Endothelial cell of umbilical vein (primary cell): Measurements from ENCODE around the gene NIPSNAP2. TPM values are rescaled to one million over a fixed set of nuclear protein-coding genes. Genes with fewer than 3 reads are reported as not detected.

Experiments
- BruUV-seq: library from RNA; stranded (reverse); fragments of 400-500 nt; replicated peaks from 2 replicates; lab custom pipeline; 2021; lab: Mats Ljungman, UMichigan
- CTCF ChIA-PET: fragments of 300-600, 350-600 bp; sonication (Branson Sonifier 250); formaldehyde crosslinking; loops from one replicate; lab custom pipeline; 2021; ENCODE audit warnings: antibody characterized with exemption, inconsistent platforms; lab: Charles Lee
- POLR2A ChIA-PET: fragments of 300-600, 350-600 bp; sonication (Branson Sonifier 250); formaldehyde crosslinking; loops from one replicate; lab custom pipeline; 2021; ENCODE audit warnings: antibody characterized with exemption, inconsistent platforms; lab: Charles Lee
- DNase-seq: peaks from one replicate; pipeline ENCODE4 v3.0.0-alpha.2; 2011; ENCODE audit warnings: low read depth, low spot score
- FAIRE-seq: peaks from 2 replicates; lab custom pipeline; 2011; peaks lifted over from hg19 to GRCh38; lab: Jason Lieb, UNC
- H2AFZ ChIP-seq: 2 replicates; pipeline ENCODE4 v1.6.0; 2012; ENCODE audit warnings: low read depth, low read length, control low read depth, inconsistent platforms
- H3K27ac ChIP-seq: 2 replicates; pipeline ENCODE4 v1.5.1; 2011; ENCODE audit warnings: low read depth, mild to moderate bottlenecking, control low read depth, low read length, moderate library complexity; ENCODE audit not compliant: insufficient read depth
- H3K27me3 ChIP-seq, 2 experiments: 2 replicates each; pipeline versions ENCODE4 v1.6.0 to v1.6.1; 2011; ENCODE audit warnings: low read length in 2 of 2, mixed read lengths in 1 of 2; ENCODE audit not compliant: control insufficient read depth in 2 of 2, insufficient read depth in 2 of 2
- H3K36me3 ChIP-seq, 2 experiments: 2 replicates in 1 of 2; 3 replicates in 1 of 2; pipeline ENCODE4 v1.5.1; 2011; ENCODE audit warnings: low read length in 2 of 2, mild to moderate bottlenecking in 1 of 2, moderate library complexity in 1 of 2; ENCODE audit not compliant: control insufficient read depth in 2 of 2, insufficient read depth in 2 of 2; ENCODE audit errors: extremely low read depth in 1 of 2
- H3K4me1 ChIP-seq: 3 replicates; pipeline ENCODE4 v1.5.1; 2011; ENCODE audit warnings: mild to moderate bottlenecking, low read length; ENCODE audit not compliant: control insufficient read depth, insufficient read depth; ENCODE audit errors: extremely low read depth
- H3K4me2 ChIP-seq: 2 replicates; pipeline ENCODE4 v1.6.1; 2011; ENCODE audit warnings: low read length, control low read depth, mixed read lengths; ENCODE audit not compliant: insufficient read depth
- H3K4me3 ChIP-seq, 3 experiments: fragments of 200-600 bp in 1 of 3; sonication (generic), shearing (Covaris generic) in 1 of 3; replicated peaks in 1 of 3; 2 replicates each; pipeline ENCODE4 v1.5.1; 2011 to 2016; ENCODE audit warnings: control low read depth in 3 of 3, low read length in 3 of 3, mild to moderate bottlenecking in 2 of 3, inconsistent platforms in 1 of 3, low read depth in 1 of 3, moderate library complexity in 1 of 3; ENCODE audit not compliant: insufficient read depth in 1 of 3
- H3K79me2 ChIP-seq: 2 replicates; pipeline ENCODE4 v1.6.0; 2012; ENCODE audit warnings: low read length, inconsistent platforms; ENCODE audit not compliant: control insufficient read depth, insufficient read depth
- H3K9ac ChIP-seq: replicated peaks from 2 replicates; pipeline ENCODE3; 2011; ENCODE audit warnings: low read length, control low read depth; ENCODE audit not compliant: insufficient read depth; ENCODE audit errors: extremely low read depth
- H3K9me1 ChIP-seq: replicated peaks from 3 replicates; pipeline ENCODE4 v1.6.0; 2011; ENCODE audit warnings: mild to moderate bottlenecking, low read length; ENCODE audit not compliant: control insufficient read depth, insufficient read depth; ENCODE audit errors: extremely low read depth
- H3K9me3 ChIP-seq: replicated peaks from 2 replicates; pipeline ENCODE4 v1.5.1; 2012; ENCODE audit warnings: low read length, inconsistent platforms; ENCODE audit not compliant: control insufficient read depth, insufficient read depth
- H4K20me1 ChIP-seq: replicated peaks from 2 replicates; pipeline ENCODE3; 2011; ENCODE audit warnings: mild to moderate bottlenecking, low read length; ENCODE audit not compliant: control insufficient read depth, insufficient read depth; ENCODE audit errors: extremely low read depth
- EZH2 ChIP-seq: IDR thresholded peaks from 2 replicates; pipeline ENCODE4 v1.6.1; 2012; ENCODE audit warnings: borderline replicate concordance, low read depth, mild to moderate bottlenecking, moderate library complexity, low read length, inconsistent platforms; ENCODE audit not compliant: severe bottlenecking
- FOS ChIP-seq: IDR thresholded peaks from 2 replicates; pipeline ENCODE4 v1.6.1; 2011; ENCODE audit warnings: mild to moderate bottlenecking, low read length, moderate library complexity, borderline replicate concordance; ENCODE audit not compliant: insufficient read depth
- GATA2 ChIP-seq: IDR thresholded peaks from 2 replicates; pipeline ENCODE4 v1.7.0; 2011; ENCODE audit warnings: low read depth, mild to moderate bottlenecking, moderate library complexity, mixed read lengths, low read length; ENCODE audit not compliant: insufficient read length, insufficient read depth
- JUN ChIP-seq: IDR thresholded peaks from 2 replicates; pipeline ENCODE4 v1.6.1; 2011; ENCODE audit warnings: borderline replicate concordance, low read depth; ENCODE audit not compliant: insufficient read length, insufficient read depth
- MAX ChIP-seq: IDR thresholded peaks from 2 replicates; pipeline ENCODE4 v1.6.1; 2011; ENCODE audit not compliant: insufficient read depth, insufficient read length
- MYC ChIP-seq: IDR thresholded peaks from one replicate; pipeline ENCODE4 v1.6.1; 2011; ENCODE audit warnings: mild to moderate bottlenecking, low read depth, low read length
- POLR2A ChIP-seq: IDR thresholded peaks from 2 replicates; pipeline ENCODE4 v1.6.1; 2012; ENCODE audit warnings: low read depth, mild to moderate bottlenecking, control low read depth, low read length
- POLR2AphosphoS5 ChIP-seq: IDR thresholded peaks from 2 replicates; pipeline ENCODE4 v1.6.1; 2012; ENCODE audit warnings: low read depth, mild to moderate bottlenecking, control low read depth, low read length, moderate library complexity; ENCODE audit not compliant: insufficient read depth
- dilution Hi-C: fragments of 300-500 bp; cut with MboI; formaldehyde crosslinking; loops from one replicate; pipeline ENCODE4 v1.15.0; 2019; ENCODE audit warnings: low sequenced_read_pairs; ENCODE audit not compliant: extremely low pct_ligation_motif_present
- intact Hi-C: fragments of 100-400 bp; cut with micrococcal nuclease; formaldehyde crosslinking; loops from one replicate; pipeline ENCODE4 v1.10.0; 2022
- polyA plus RNA-seq, 4 experiments: library from polyadenylated mRNA; depleted of rRNA in 3 of 4; stranded (reverse) in 3 of 4; unstranded in 1 of 4; fragments of >200 nt; gene quantifications; 2 replicates each; pipeline versions ENCODE4 v1.2.1 to v1.2.3, GENCODE V29; 2011 to 2012; ENCODE audit warnings: missing spikeins in 1 of 4
- total RNA-seq: library from RNA; stranded (reverse); gene quantifications from 2 replicates; pipeline ENCODE4 v1.2.3, GENCODE V29; 2021
- TF ChIP-seq, protein P1 (sequence below), 2 donors: IDR thresholded peaks; 1 replicate in 1 of 2; 2 replicates in 1 of 2; pipeline ENCODE4 v1.5.1; 2011; ENCODE audit warnings: low read length in 2 of 2, mild to moderate bottlenecking in 2 of 2, moderate library complexity in 2 of 2, control low read depth in 1 of 2, inconsistent platforms in 1 of 2, low read depth in 1 of 2; ENCODE audit not compliant: insufficient read depth in 1 of 2; ENCODE audit errors: extremely low read depth in 1 of 2

Gene NIPSNAP2
- total and polyA plus RNA-seq, 2 donors (not counting 3 experiments of a cell fraction or from before 2014, with no cell fraction given) = 29.7 to 50.5 TPM

DNA sequence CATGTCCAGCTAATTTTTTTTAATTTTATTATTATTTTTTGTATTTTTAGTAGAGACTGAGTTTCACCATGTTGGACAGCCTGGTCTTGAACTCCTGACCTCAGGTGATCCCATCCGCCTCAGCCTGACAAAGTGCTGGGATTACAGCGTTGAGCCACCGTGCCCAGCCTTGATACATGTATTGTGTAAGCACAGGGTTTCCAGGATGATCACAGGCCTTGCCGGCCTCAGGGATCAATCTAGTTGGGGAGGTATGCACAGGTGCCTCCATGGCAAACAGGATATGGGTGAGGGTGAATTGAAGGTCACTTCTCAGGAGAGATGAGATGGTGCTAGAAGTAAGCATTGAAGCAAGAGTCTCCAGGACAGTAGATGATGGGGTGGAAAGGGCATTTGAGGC, 7.2 kb upstream of the NIPSNAP2 start:
- no TSS peak for BruUV-seq
- Histone ChIP-seq H3K9me3 (no peaks in the 10 kb centered on the region), H3K27me3 (no peaks in the 10 kb centered on the region), H4K20me1 (no peaks in the 10 kb centered on the region), H3K4me1 (no peaks in the 10 kb centered on the region), H3K9me1 (no peaks in the 10 kb centered on the region), H3K79me2 (peaks cover 9% of the 10 kb centered on the region), H3K9ac (no peak overlapping the region), H3K4me3 (no peak overlapping the region), H3K4me2 (no peak overlapping the region), H2AFZ (no peak overlapping the region), H3K27ac (no peak overlapping the region), H3K36me3 (peaks cover 0 to 5% of the 10 kb centered on the region in 2 experiments)
- no peak for TF ChIP-seq FOS
- no peak for FAIRE-seq
- DNase-seq = no peak
- intact Hi-C loops = no loop called here
- POLR2A ChIA-PET = no interaction called here
- dilution Hi-C loops = no loop called here
- CTCF ChIA-PET = no interaction called here

DNA sequence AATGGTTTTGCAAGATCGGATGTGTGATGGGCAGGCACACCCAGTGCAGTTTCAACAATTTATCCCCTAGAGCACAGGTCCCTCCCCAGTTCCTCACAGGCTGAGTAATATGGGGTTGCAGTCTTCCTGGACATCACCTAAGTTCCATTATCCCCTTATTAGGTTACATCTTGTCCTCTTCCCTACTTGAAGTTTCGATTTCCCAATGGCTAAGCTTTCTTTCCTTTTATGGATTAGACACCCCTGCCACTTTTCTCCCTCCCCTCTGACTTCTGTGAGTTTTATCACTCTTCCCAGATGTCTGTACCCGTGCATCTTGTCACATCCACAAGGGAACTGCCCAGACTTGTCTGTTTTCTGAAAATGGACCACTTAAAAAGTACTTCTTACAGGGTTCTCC, 2.4 kb upstream of the NIPSNAP2 start:
- POLR2A ChIA-PET = no interaction called here

More for the DNA sequence above, 2.4 kb upstream of the NIPSNAP2 start:
- no TSS peak for BruUV-seq
- dilution Hi-C loops = no loop called here
- no peaks in the 10 kb centered on the region for H3K36me3 ChIP-seq
- H3K27ac ChIP-seq = no peak overlapping the region
- H4K20me1 ChIP-seq = no peaks in the 10 kb centered on the region
- no peak overlapping the region for H3K4me2 ChIP-seq
- no peaks in the 10 kb centered on the region for H3K9me1 ChIP-seq
- H2AFZ ChIP-seq = no peak overlapping the region
- peaks cover 10% of the 10 kb centered on the region for H3K79me2 ChIP-seq
- DNase-seq (no peak), FAIRE-seq (no peak)
- no peak overlapping the region for H3K9ac ChIP-seq
- H3K4me3 ChIP-seq = no peak overlapping the region
- CTCF ChIA-PET = interaction anchor here (3.3 kb wide), 1 partner anchor 321 kb away, joined by 14 read pairs; no protein-coding TSS in a partner anchor
- H3K27me3 ChIP-seq = no peaks in the 10 kb centered on the region
- TF ChIP-seq MYC (no peak), MAX (no peak), FOS (no peak), POLR2AphosphoS5 (no peak), POLR2A (no peak), GATA2 (no peak), JUN (no peak), EZH2 (no peak)
- TF ChIP-seq, protein P1, sequence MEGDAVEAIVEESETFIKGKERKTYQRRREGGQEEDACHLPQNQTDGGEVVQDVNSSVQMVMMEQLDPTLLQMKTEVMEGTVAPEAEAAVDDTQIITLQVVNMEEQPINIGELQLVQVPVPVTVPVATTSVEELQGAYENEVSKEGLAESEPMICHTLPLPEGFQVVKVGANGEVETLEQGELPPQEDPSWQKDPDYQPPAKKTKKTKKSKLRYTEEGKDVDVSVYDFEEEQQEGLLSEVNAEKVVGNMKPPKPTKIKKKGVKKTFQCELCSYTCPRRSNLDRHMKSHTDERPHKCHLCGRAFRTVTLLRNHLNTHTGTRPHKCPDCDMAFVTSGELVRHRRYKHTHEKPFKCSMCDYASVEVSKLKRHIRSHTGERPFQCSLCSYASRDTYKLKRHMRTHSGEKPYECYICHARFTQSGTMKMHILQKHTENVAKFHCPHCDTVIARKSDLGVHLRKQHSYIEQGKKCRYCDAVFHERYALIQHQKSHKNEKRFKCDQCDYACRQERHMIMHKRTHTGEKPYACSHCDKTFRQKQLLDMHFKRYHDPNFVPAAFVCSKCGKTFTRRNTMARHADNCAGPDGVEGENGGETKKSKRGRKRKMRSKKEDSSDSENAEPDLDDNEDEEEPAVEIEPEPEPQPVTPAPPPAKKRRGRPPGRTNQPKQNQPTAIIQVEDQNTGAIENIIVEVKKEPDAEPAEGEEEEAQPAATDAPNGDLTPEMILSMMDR (IDR thresholded peaks at IDR 0.05; ENCODE audit: extremely low read depth in 1 of 2, insufficient read depth in 1 of 2, low read depth in 1 of 2, low read length in 2 of 2) = no peak
- no peaks in the 10 kb centered on the region for H3K4me1 ChIP-seq
- no peaks in the 10 kb centered on the region for H3K9me3 ChIP-seq
- intact Hi-C loops = loop anchor here (10.0 kb wide), 2 partner anchors 217 to 387 kb away; partner anchors contain the start of gene VOPP1
